ENCODE data around the gene WBP4. TPM values are rescaled to one million over a fixed set of nuclear protein-coding genes. Genes with fewer than 3 reads are reported as not detected.

The WBP4 gene
- total and polyA plus RNA-seq, 2 of the 13 experiments (the other 11 are each of a cell fraction or from before 2014, with no cell fraction given) = 6.7 to 11.7 TPM

DNA sequence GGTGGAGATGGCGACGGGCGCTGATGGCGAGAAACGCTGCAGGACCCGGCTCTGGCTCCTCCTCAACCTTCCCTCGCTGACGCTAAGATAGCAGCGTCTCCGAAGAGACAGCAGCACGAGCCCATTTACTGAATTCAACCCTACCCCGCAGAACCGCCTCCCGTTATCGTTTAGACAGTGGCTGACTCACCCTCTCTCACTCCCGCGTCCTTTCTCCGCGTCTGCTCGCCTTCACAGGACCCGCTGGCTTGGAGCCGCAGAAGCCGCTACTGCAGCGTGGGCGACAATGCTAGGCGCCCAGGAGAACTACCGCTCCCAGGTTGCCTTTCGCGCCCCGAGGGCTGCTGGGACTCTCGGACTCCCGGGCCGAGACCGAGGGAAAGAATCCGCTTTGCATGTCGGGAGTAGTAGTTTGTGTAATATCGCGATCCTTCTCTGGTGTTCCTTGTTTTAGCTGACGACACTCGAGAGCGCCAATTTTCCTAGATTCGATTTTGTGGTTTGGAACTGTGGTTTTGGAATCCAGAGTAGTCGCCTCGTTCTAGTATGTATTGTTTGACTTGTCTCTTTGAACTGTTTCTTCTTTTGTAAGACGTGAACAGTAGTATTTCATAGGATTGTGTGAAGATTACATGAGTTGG is 71.3 kb downstream of the WBP4 start, which contains the start of gene KBTBD6 (continued):
- TF ChIP-seq ZNF644 (CRISPR knock-in tag; IDR thresholded peaks at IDR 0.05; ENCODE audit: low read depth) = no peak
- TF ChIP-seq, protein P1, sequence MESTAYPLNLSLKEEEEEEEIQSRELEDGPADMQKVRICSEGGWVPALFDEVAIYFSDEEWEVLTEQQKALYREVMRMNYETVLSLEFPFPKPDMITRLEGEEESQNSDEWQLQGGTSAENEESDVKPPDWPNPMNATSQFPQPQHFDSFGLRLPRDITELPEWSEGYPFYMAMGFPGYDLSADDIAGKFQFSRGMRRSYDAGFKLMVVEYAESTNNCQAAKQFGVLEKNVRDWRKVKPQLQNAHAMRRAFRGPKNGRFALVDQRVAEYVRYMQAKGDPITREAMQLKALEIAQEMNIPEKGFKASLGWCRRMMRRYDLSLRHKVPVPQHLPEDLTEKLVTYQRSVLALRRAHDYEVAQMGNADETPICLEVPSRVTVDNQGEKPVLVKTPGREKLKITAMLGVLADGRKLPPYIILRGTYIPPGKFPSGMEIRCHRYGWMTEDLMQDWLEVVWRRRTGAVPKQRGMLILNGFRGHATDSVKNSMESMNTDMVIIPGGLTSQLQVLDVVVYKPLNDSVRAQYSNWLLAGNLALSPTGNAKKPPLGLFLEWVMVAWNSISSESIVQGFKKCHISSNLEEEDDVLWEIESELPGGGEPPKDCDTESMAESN (CRISPR knock-in tag; conservative IDR thresholded peaks at IDR 0.05) = peak; percentile 34; the same call in 1 of the 2 replicates
- peak; percentile 71; the same call in 1 of the 2 replicates for TF ChIP-seq ZNF607 (CRISPR knock-in tag; IDR thresholded peaks at IDR 0.05; ENCODE audit: borderline replicate concordance)
- TF ChIP-seq ZFAT (CRISPR knock-in tag; conservative IDR thresholded peaks at IDR 0.05) = no peak
- TF ChIP-seq KLF16 (CRISPR knock-in tag; IDR thresholded peaks at IDR 0.05) = peak in 1 of 2 experiments; percentile 65; a peak in 2 of 4 replicates
- TF ChIP-seq ZNF788 (CRISPR knock-in tag; IDR thresholded peaks at IDR 0.05; ENCODE audit: borderline replicate concordance) = no peak; the same call in 1 of the 2 replicates
- peak; percentile 93 for TF ChIP-seq ELF1 (CRISPR knock-in tag; IDR thresholded peaks at IDR 0.05)
- TF ChIP-seq, protein P2, sequence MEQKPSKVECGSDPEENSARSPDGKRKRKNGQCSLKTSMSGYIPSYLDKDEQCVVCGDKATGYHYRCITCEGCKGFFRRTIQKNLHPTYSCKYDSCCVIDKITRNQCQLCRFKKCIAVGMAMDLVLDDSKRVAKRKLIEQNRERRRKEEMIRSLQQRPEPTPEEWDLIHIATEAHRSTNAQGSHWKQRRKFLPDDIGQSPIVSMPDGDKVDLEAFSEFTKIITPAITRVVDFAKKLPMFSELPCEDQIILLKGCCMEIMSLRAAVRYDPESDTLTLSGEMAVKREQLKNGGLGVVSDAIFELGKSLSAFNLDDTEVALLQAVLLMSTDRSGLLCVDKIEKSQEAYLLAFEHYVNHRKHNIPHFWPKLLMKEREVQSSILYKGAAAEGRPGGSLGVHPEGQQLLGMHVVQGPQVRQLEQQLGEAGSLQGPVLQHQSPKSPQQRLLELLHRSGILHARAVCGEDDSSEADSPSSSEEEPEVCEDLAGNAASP (CRISPR knock-in tag; IDR thresholded peaks at IDR 0.05; ENCODE audit: borderline replicate concordance) = no peak
- peak; percentile 97; the same call in 1 of the 2 replicates for TF ChIP-seq TBP (CRISPR knock-in tag; IDR thresholded peaks at IDR 0.05)
- no peak for TF ChIP-seq MEIS2 (CRISPR knock-in tag; IDR thresholded peaks at IDR 0.05)
- no peak for TF ChIP-seq MED8 (CRISPR knock-in tag; IDR thresholded peaks at IDR 0.05; ENCODE audit: insufficient replicate concordance)
- no peak for TF ChIP-seq ZNF839 (CRISPR knock-in tag; IDR thresholded peaks at IDR 0.05; ENCODE audit: borderline replicate concordance)
- TF ChIP-seq NFIB (CRISPR knock-in tag; IDR thresholded peaks at IDR 0.05; ENCODE audit: borderline replicate concordance) = no peak
- TF ChIP-seq MIER2 (CRISPR knock-in tag; IDR thresholded peaks at IDR 0.05) = peak; percentile 68; the same call in 1 of the 2 replicates
- TF ChIP-seq ZNF143 (CRISPR knock-in tag; IDR thresholded peaks at IDR 0.05) = peak; percentile 99
- TF ChIP-seq SIX4 (CRISPR knock-in tag; IDR thresholded peaks at IDR 0.05) = peak; percentile 68
- TF ChIP-seq FOXK2 (IDR thresholded peaks at IDR 0.05) = no peak
- no peak for TF ChIP-seq MTA1 (CRISPR knock-in tag; IDR thresholded peaks at IDR 0.05; ENCODE audit: borderline replicate concordance)
- TF ChIP-seq NFKB2 (CRISPR knock-in tag; IDR thresholded peaks at IDR 0.05; ENCODE audit: borderline replicate concordance) = peak; percentile 81; the same call in 1 of the 2 replicates
- TF ChIP-seq, protein P3, sequence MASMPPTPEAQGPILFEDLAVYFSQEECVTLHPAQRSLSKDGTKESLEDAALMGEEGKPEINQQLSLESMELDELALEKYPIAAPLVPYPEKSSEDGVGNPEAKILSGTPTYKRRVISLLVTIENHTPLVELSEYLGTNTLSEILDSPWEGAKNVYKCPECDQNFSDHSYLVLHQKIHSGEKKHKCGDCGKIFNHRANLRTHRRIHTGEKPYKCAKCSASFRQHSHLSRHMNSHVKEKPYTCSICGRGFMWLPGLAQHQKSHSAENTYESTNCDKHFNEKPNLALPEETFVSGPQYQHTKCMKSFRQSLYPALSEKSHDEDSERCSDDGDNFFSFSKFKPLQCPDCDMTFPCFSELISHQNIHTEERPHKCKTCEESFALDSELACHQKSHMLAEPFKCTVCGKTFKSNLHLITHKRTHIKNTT (CRISPR knock-in tag; IDR thresholded peaks at IDR 0.05) = 0 out of 2 replicates have a peak, but pooled peaks have one; percentile 84
- TF ChIP-seq ZNF781 (CRISPR knock-in tag; IDR thresholded peaks at IDR 0.05; ENCODE audit: borderline replicate concordance, not compliant biosample characterization) = no peak
- no peak for TF ChIP-seq ARID2 (CRISPR knock-in tag; IDR thresholded peaks at IDR 0.05; ENCODE audit: borderline replicate concordance)
- TF ChIP-seq ESRRA (CRISPR knock-in tag; IDR thresholded peaks at IDR 0.05; ENCODE audit: low read depth) = no peak
- TF ChIP-seq MATR3 (CRISPR knock-in tag; IDR thresholded peaks at IDR 0.05) = no peak
- TF ChIP-seq PRMT3 (CRISPR knock-in tag; IDR thresholded peaks at IDR 0.05; ENCODE audit: borderline replicate concordance, low read depth) = no peak

Data from HepG2 (cell line).